Measurements from ENCODE around the gene ABCC3.

The ABCC3 gene

GRCh38 chr17:50668838-50669581 is 34.3 kb downstream of the ABCC3 start:
- H2AFZ ChIP-seq (ENCODE audit: low read length): peak overlapping the region; percentile 68
- no peak overlapping the region for H2BK5ac ChIP-seq (ENCODE audit: low read length)
- H3K9me3 ChIP-seq (replicated peaks in 1 of 2; ENCODE audit: control insufficient read depth in 2 of 2, insufficient read depth in 1 of 2, low read depth in 1 of 2, low read length in 2 of 2): no peaks in the 10 kb centered on the region
- peak overlapping the region; percentile 77 for H3K14ac ChIP-seq (ENCODE audit: low read length)
- peak overlapping the region; percentile 54 for H2BK15ac ChIP-seq (ENCODE audit: low read length)
- no peak overlapping the region for H2BK120ac ChIP-seq (ENCODE audit: low read depth, low read length)
- peak overlapping the region; percentile 26 for H4K91ac ChIP-seq (ENCODE audit: low read depth, low read length, poor library complexity)
- H3K79me1 ChIP-seq (ENCODE audit: low read depth, low read length): no peaks in the 10 kb centered on the region
- H3K18ac ChIP-seq (ENCODE audit: low read length): peak overlapping the region; percentile 21
- no peaks in the 10 kb centered on the region for H3K36me3 ChIP-seq (replicated peaks in 1 of 2; ENCODE audit: control insufficient read depth in 2 of 2, insufficient read depth in 2 of 2, low read length in 2 of 2)
- peak overlapping the region; percentile 17 for H3K23ac ChIP-seq (ENCODE audit: low read depth, low read length, poor library complexity)
- peak overlapping the region; percentile 53 for H2AK5ac ChIP-seq (ENCODE audit: low read depth, low read length)
- H2BK12ac ChIP-seq (ENCODE audit: low read length): no peak overlapping the region
- no peak overlapping the region for H3K4ac ChIP-seq (ENCODE audit: low read length)
- no CpG with 5 or more reads among the region's 9 CpGs for WGBS, 2 donors (ENCODE audit: extremely low coverage in 2 of 2, insufficient read length in 2 of 2, insufficient replicate concordance in 1 of 2)
- no peak overlapping the region for H3K4me3 ChIP-seq (ENCODE audit: low read length in 2 of 2)
- no peak overlapping the region for H3K9ac ChIP-seq (ENCODE audit: low read depth, low read length, poor library complexity)
- peaks cover 3 to 10% of the 10 kb centered on the region in 2 donors for H3K4me1 ChIP-seq (ENCODE audit: control insufficient read depth in 2 of 2, insufficient read depth in 1 of 2, low read depth in 1 of 2, low read length in 2 of 2)
- peaks cover 0 to 16% (median 0%) of the 10 kb centered on the region in 3 experiments for H3K27me3 ChIP-seq (ENCODE audit: control insufficient read depth in 3 of 3, insufficient read depth in 3 of 3, low read depth in 1 of 3, low read length in 3 of 3)
- H3K4me2 ChIP-seq (ENCODE audit: insufficient read depth, low read length, poor library complexity, severe bottlenecking): no peak overlapping the region
- DNase-seq (ENCODE audit: low spot score): no peak
- H3K27ac ChIP-seq (replicated peaks; ENCODE audit: low read length): no peak overlapping the region
- no peak overlapping the region for H4K8ac ChIP-seq (ENCODE audit: low read depth, low read length)

- Histone ChIP-seq H3K36me3 (replicated peaks in 1 of 2; ENCODE audit: control insufficient read depth in 2 of 2, insufficient read depth in 2 of 2, low read length in 2 of 2) (no peaks in the 10 kb centered on the region), H3K14ac (ENCODE audit: low read length) (no peak overlapping the region), H3K27ac (replicated peaks; ENCODE audit: low read length) (no peak overlapping the region), H3K4me1 (ENCODE audit: control insufficient read depth in 2 of 2, insufficient read depth in 1 of 2, low read depth in 1 of 2, low read length in 2 of 2) (peaks cover 3 to 10% of the 10 kb centered on the region in 2 donors), H3K4me2 (ENCODE audit: insufficient read depth, low read length, poor library complexity, severe bottlenecking) (no peak overlapping the region), H2BK15ac (ENCODE audit: low read length) (no peak overlapping the region), H3K4ac (ENCODE audit: low read length) (no peak overlapping the region), H3K9ac (ENCODE audit: low read depth, low read length, poor library complexity) (no peak overlapping the region), H2AK5ac (ENCODE audit: low read depth, low read length) (no peak overlapping the region), H3K27me3 (ENCODE audit: control insufficient read depth in 3 of 3, insufficient read depth in 3 of 3, low read depth in 1 of 3, low read length in 3 of 3) (peaks cover 0 to 21% (median 0%) of the 10 kb centered on the region in 3 experiments), H3K23ac (ENCODE audit: low read depth, low read length, poor library complexity) (no peak overlapping the region), H2BK120ac (ENCODE audit: low read depth, low read length) (no peak overlapping the region), H2BK5ac (ENCODE audit: low read length) (no peak overlapping the region), H3K18ac (ENCODE audit: low read length) (no peak overlapping the region), H4K8ac (ENCODE audit: low read depth, low read length) (no peak overlapping the region), H3K9me3 (replicated peaks in 1 of 2; ENCODE audit: control insufficient read depth in 2 of 2, insufficient read depth in 1 of 2, low read depth in 1 of 2, low read length in 2 of 2) (no peaks in the 10 kb centered on the region), H3K79me1 (ENCODE audit: low read depth, low read length) (no peaks in the 10 kb centered on the region), H2AFZ (ENCODE audit: low read length) (no peak overlapping the region), H4K91ac (ENCODE audit: low read depth, low read length, poor library complexity) (no peak overlapping the region), H3K4me3 (ENCODE audit: low read length in 2 of 2) (no peak overlapping the region), H2BK12ac (ENCODE audit: low read length) (no peak overlapping the region)
- DNase-seq (ENCODE audit: low spot score): no peak
- no CpG with 5 or more reads among the region's 5 CpGs for WGBS, 2 donors (ENCODE audit: extremely low coverage in 2 of 2, insufficient read length in 2 of 2, insufficient replicate concordance in 1 of 2)
These were observed 37.4 kb downstream of the ABCC3 start for GRCh38 chr17:50672071-50672470.

- H4K8ac ChIP-seq (ENCODE audit: low read depth, low read length): peak overlapping the region; percentile 76
- no peak for DNase-seq (ENCODE audit: low spot score)
- no peaks in the 10 kb centered on the region for H3K9me3 ChIP-seq (replicated peaks in 1 of 2; ENCODE audit: control insufficient read depth in 2 of 2, insufficient read depth in 1 of 2, low read depth in 1 of 2, low read length in 2 of 2)
- H2BK15ac ChIP-seq (ENCODE audit: low read length): peak overlapping the region; percentile 84
- H2BK12ac ChIP-seq (ENCODE audit: low read length): no peak overlapping the region
- H4K91ac ChIP-seq (ENCODE audit: low read depth, low read length, poor library complexity): no peak overlapping the region
- H3K36me3 ChIP-seq (replicated peaks in 1 of 2; ENCODE audit: control insufficient read depth in 2 of 2, insufficient read depth in 2 of 2, low read length in 2 of 2): no peaks in the 10 kb centered on the region
- peak overlapping the region; percentile 96 for H2AK5ac ChIP-seq (ENCODE audit: low read depth, low read length)
- no peak overlapping the region for H3K4me2 ChIP-seq (ENCODE audit: insufficient read depth, low read length, poor library complexity, severe bottlenecking)
- no peak overlapping the region for H3K27ac ChIP-seq (replicated peaks; ENCODE audit: low read length)
- no peak overlapping the region for H2BK5ac ChIP-seq (ENCODE audit: low read length)
- no peak overlapping the region for H2AFZ ChIP-seq (ENCODE audit: low read length)
- no peaks in the 10 kb centered on the region for H3K79me1 ChIP-seq (ENCODE audit: low read depth, low read length)
- no peak overlapping the region for H3K4ac ChIP-seq (ENCODE audit: low read length)
- H3K18ac ChIP-seq (ENCODE audit: low read length): peak overlapping the region; percentile 58
- H3K14ac ChIP-seq (ENCODE audit: low read length): peak overlapping the region; percentile 49
- no peak overlapping the region for H3K4me3 ChIP-seq (ENCODE audit: low read length in 2 of 2)
- no CpG with 5 or more reads among the region's 20 CpGs for WGBS, 2 donors (ENCODE audit: extremely low coverage in 2 of 2, insufficient read length in 2 of 2, insufficient replicate concordance in 1 of 2)
- peaks cover 3 to 8% of the 10 kb centered on the region in 2 donors for H3K4me1 ChIP-seq (ENCODE audit: control insufficient read depth in 2 of 2, insufficient read depth in 1 of 2, low read depth in 1 of 2, low read length in 2 of 2)
- H3K23ac ChIP-seq (ENCODE audit: low read depth, low read length, poor library complexity): no peak overlapping the region
- peak overlapping the region; percentile 17 for H2BK120ac ChIP-seq (ENCODE audit: low read depth, low read length)
- H3K9ac ChIP-seq (ENCODE audit: low read depth, low read length, poor library complexity): no peak overlapping the region
- peaks cover 0 to 24% (median 0%) of the 10 kb centered on the region in 3 experiments for H3K27me3 ChIP-seq (ENCODE audit: control insufficient read depth in 3 of 3, insufficient read depth in 3 of 3, low read depth in 1 of 3, low read length in 3 of 3)
These were observed 38.3 kb downstream of the ABCC3 start for GRCh38 chr17:50672831-50673551.

- peaks cover 0 to 32% (median 0%) of the 10 kb centered on the region in 3 experiments for H3K27me3 ChIP-seq (ENCODE audit: control insufficient read depth in 3 of 3, insufficient read depth in 3 of 3, low read depth in 1 of 3, low read length in 3 of 3)
- no CpG with 5 or more reads among the region's 3 CpGs for WGBS, 2 donors (ENCODE audit: extremely low coverage in 2 of 2, insufficient read length in 2 of 2, insufficient replicate concordance in 1 of 2)
- H3K23ac ChIP-seq (ENCODE audit: low read depth, low read length, poor library complexity): no peak overlapping the region
These were observed 40.5 kb downstream of the ABCC3 start for GRCh38 chr17:50675190-50675589.

More at GRCh38 chr17:50675190-50675589, 40.5 kb downstream of the ABCC3 start:
- DNase-seq (ENCODE audit: low spot score): no peak
- Histone ChIP-seq H3K4ac (ENCODE audit: low read length) (no peak overlapping the region), H2AFZ (ENCODE audit: low read length) (no peak overlapping the region), H2BK5ac (ENCODE audit: low read length) (no peak overlapping the region), H3K18ac (ENCODE audit: low read length) (peak overlapping the region; percentile 45), H2BK120ac (ENCODE audit: low read depth, low read length) (no peak overlapping the region), H3K79me1 (ENCODE audit: low read depth, low read length) (no peaks in the 10 kb centered on the region), H2BK15ac (ENCODE audit: low read length) (peak overlapping the region; percentile 77), H2BK12ac (ENCODE audit: low read length) (peak overlapping the region; percentile 50), H4K91ac (ENCODE audit: low read depth, low read length, poor library complexity) (peak overlapping the region; percentile 26), H3K27ac (replicated peaks; ENCODE audit: low read length) (no peak overlapping the region), H3K36me3 (replicated peaks in 1 of 2; ENCODE audit: control insufficient read depth in 2 of 2, insufficient read depth in 2 of 2, low read length in 2 of 2) (no peaks in the 10 kb centered on the region), H3K4me1 (ENCODE audit: control insufficient read depth in 2 of 2, insufficient read depth in 1 of 2, low read depth in 1 of 2, low read length in 2 of 2) (no peaks in the 10 kb centered on the region), H3K14ac (ENCODE audit: low read length) (peak overlapping the region; percentile 40), H3K9me3 (replicated peaks in 1 of 2; ENCODE audit: control insufficient read depth in 2 of 2, insufficient read depth in 1 of 2, low read depth in 1 of 2, low read length in 2 of 2) (no peaks in the 10 kb centered on the region), H3K9ac (ENCODE audit: low read depth, low read length, poor library complexity) (no peak overlapping the region), H2AK5ac (ENCODE audit: low read depth, low read length) (peak overlapping the region; percentile 30), H3K4me3 (ENCODE audit: low read length in 2 of 2) (no peak overlapping the region), H3K4me2 (ENCODE audit: insufficient read depth, low read length, poor library complexity, severe bottlenecking) (no peak overlapping the region), H4K8ac (ENCODE audit: low read depth, low read length) (no peak overlapping the region)

Data from neuronal stem cell (in vitro differentiated cells).